OCI-LY1 (cell line): Measurements from ENCODE around the gene NEUROD4.

Source experiments
- EZH2 ChIP-seq: fragments of 200-600 bp; sonication (generic), shearing (Covaris generic); IDR thresholded peaks from 2 replicates; pipeline ENCODE4 v1.8.0; 2017; ENCODE audit warnings: borderline replicate concordance, mixed run types, mild to moderate bottlenecking, antibody characterized with exemption, low read length, moderate library complexity, mixed read lengths
- TF ChIP-seq, protein P1 (sequence below): fragments of 200-600 bp; sonication (generic), shearing (Covaris generic); IDR thresholded peaks from 2 replicates; pipeline ENCODE4 v1.5.1; 2017; ENCODE audit warnings: mild to moderate bottlenecking, antibody characterized with exemption, low read length, moderate library complexity, mixed read lengths

DNA sequence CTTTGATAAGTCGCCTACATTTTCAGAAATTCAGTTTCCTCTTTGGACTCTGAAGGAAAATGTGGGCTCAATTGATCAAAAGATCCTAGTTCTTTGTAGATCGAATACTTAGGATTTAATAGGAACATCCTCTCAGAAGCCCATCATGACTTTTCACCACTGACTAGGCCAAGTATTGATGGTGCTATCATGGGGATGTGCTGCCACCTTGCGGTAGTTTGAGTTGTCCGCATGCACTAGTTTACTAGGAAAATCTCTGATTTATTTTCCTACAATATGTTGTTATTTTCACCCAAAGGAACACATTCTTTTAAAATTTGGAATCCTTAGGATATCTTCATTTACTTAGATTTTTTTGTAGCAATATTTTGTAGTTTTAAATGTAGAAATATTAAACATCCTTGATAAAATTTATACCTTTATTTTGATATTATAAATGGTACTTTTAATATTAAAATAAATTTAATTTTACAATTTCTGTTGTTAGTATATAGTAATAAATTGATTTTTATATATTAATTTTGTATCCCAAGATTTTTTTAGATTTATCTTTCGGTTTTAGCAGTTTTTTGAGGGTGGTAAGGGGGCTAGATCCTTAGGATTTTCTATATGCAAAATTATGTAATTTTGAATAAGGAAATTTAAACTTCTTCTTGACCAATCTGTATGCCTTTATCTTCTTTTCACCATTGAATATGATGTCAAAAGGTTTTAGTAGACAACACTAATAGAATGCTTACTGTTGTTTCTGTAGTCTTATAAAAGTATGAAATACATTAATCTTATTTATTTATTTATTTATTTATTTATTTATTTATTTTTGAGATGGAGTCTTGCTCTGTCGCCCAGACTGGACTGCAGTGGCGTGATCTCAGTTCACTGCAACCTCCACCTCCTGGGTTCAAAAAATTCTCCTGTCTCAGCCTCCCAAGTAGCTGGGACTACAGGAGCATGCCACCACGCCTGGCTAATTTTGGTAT, 53.6 kb downstream of the NEUROD4 start:
- TF ChIP-seq, protein P1, sequence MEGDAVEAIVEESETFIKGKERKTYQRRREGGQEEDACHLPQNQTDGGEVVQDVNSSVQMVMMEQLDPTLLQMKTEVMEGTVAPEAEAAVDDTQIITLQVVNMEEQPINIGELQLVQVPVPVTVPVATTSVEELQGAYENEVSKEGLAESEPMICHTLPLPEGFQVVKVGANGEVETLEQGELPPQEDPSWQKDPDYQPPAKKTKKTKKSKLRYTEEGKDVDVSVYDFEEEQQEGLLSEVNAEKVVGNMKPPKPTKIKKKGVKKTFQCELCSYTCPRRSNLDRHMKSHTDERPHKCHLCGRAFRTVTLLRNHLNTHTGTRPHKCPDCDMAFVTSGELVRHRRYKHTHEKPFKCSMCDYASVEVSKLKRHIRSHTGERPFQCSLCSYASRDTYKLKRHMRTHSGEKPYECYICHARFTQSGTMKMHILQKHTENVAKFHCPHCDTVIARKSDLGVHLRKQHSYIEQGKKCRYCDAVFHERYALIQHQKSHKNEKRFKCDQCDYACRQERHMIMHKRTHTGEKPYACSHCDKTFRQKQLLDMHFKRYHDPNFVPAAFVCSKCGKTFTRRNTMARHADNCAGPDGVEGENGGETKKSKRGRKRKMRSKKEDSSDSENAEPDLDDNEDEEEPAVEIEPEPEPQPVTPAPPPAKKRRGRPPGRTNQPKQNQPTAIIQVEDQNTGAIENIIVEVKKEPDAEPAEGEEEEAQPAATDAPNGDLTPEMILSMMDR, result peak; percentile 94
- TF ChIP-seq EZH2, result no peak
